Measurements from ENCODE around the gene PCDHB11.
"Not testable (repeated sequence)": the region's sequence is repeated elsewhere in the genome, so short reads cannot be mapped to it uniquely, and the experiment has no call there.

PCDHB11 gene

GRCh38 chr5:141199359-141200235 is at the start of gene PCDHB11:
TSS of gene PCDHB11 (plus strand) at chr5:141199627. CDS start at chr5:141199775, 148 bp downstream.
- DNase-seq (ENCODE audit: low read depth in 1 of 2, low spot score in 1 of 2), result no peak

- DNase-seq (ENCODE audit: low read depth in 1 of 2, low spot score in 1 of 2), result no peak
Observed at GRCh38 chr5:141149812-141150211, 49.6 kb upstream of the PCDHB11 start, which contains the start of gene PCDHB6. TSS of gene PCDHB6 (plus strand) at chr5:141150057. CDS start at chr5:141150258, 201 bp downstream.

- DNase-seq (ENCODE audit: low read depth in 1 of 2, low spot score in 1 of 2), result no peak
Observed at GRCh38 chr5:141150224-141150992, 49.0 kb upstream of the PCDHB11 start.

GRCh38 chr5:141150993-141151325 is 48.5 kb upstream of the PCDHB11 start:
- DNase-seq (ENCODE audit: low read depth in 1 of 2, low spot score in 1 of 2), result no peak

DNA sequence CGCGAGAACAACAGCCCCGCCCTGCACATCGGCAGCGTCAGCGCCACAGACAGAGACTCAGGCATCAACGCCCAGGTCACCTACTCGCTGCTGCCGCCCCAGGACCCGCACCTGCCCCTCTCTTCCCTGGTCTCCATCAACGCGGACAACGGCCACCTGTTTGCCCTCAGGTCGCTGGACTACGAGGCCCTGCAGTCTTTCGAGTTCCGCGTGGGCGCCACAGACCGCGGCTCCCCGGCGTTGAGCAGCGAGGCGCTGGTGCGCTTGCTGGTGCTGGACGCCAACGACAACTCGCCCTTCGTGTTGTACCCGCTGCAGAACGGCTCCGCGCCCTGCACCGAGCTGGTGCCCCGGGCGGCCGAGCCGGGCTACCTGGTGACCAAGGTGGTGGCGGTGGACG is 47.8 kb upstream of the PCDHB11 start:
- DNase-seq (ENCODE audit: low read depth in 1 of 2, low spot score in 1 of 2), result not testable (repeated sequence)

GRCh38 chr5:141152096-141152495 is 47.3 kb upstream of the PCDHB11 start:
- DNase-seq (ENCODE audit: low read depth in 1 of 2, low spot score in 1 of 2), result not testable (repeated sequence)

DNA sequence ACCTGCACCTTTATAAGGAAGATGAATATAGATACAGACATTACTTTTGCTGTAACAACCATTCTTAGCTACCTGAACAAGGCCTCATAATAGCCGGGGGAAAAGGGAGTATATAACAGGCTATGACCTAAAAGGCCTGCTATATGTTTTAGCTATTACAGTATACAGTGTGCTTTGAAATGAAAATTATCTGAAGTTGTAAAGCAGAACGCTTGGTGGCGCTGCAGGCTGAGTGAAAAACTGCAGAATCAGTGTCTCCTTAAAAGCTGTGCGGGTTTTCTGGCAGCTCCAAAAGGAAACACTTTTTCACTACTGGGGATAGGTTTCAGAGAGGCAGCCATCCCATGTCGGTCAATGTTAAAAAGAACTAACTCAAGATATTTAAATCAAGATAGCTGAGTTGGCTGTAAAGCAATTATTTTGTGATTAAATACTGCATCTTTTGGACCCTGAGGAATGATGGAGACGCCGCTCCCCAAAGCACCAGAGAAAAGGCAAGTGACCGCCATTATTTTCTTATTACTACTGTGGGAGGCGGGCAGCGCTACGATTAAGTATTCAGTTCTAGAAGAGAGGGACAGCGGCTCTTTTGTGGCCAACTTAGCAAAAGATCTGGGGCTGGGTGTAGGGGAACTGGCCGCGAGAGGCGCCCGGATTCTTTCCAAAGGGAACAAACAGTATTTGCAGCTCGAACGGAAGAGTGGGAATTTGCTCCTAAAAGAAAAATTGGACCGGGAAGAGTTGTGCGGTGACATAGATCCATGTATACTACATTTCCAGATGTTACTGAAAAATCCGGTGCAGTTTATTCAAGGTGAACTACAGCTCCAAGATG is 43.7 kb upstream of the PCDHB11 start:
- no peak for DNase-seq (ENCODE audit: low read depth in 1 of 2, low spot score in 1 of 2)

GRCh38 chr5:141157356-141157755 is 42.1 kb upstream of the PCDHB11 start:
- DNase-seq (ENCODE audit: low read depth in 1 of 2, low spot score in 1 of 2), result not testable (repeated sequence)

- DNase-seq (ENCODE audit: low read depth in 1 of 2, low spot score in 1 of 2), result not testable (repeated sequence)
Observed at GRCh38 chr5:141157901-141158300, 41.5 kb upstream of the PCDHB11 start.

DNA sequence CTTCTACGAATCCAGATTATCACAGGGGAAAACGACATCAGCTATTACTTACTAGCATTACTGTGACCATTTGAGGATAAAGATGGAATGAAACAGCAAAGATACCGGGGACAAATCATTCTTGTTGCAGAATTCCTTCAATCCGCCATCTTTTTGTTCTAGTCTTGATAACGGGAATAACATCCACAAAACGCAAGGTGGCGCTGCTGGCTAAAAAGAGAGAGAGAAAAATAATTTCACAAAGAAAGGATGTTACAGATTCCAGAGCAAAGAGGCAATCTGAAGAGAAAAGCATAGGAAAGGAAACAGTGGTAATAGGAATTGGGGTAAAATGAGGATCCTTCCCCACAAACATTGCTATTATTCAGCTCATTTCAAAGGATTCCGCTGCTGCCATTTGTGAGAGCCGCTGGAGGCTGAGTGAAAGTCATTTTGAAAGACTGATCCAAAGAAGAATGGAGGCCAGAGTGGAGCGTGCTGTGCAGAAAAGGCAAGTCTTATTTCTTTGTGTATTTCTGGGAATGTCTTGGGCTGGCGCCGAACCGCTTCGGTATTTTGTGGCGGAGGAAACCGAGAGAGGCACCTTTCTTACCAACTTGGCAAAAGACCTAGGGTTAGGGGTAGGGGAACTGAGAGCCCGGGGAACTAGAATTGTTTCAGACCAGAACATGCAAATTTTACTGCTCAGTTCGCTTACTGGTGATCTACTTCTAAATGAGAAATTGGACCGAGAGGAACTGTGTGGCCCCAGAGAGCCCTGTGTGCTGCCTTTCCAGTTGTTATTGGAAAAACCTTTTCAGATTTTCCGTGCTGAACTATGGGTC is 26.8 kb upstream of the PCDHB11 start, which contains the start of gene PCDHB7:
TSS of gene PCDHB7 (plus strand) at position 264 of the 824 bp plus-strand sequence. CDS start at position 456, 192 bp downstream.
- no peak for DNase-seq (ENCODE audit: low read depth in 1 of 2, low spot score in 1 of 2)

GRCh38 chr5:141174291-141175104 is 24.9 kb upstream of the PCDHB11 start:
- DNase-seq (ENCODE audit: low read depth in 1 of 2, low spot score in 1 of 2), result not testable (repeated sequence)

- DNase-seq (ENCODE audit: low read depth in 1 of 2, low spot score in 1 of 2), result no peak
Observed at GRCh38 chr5:141175933-141176332, 23.5 kb upstream of the PCDHB11 start.

DNA sequence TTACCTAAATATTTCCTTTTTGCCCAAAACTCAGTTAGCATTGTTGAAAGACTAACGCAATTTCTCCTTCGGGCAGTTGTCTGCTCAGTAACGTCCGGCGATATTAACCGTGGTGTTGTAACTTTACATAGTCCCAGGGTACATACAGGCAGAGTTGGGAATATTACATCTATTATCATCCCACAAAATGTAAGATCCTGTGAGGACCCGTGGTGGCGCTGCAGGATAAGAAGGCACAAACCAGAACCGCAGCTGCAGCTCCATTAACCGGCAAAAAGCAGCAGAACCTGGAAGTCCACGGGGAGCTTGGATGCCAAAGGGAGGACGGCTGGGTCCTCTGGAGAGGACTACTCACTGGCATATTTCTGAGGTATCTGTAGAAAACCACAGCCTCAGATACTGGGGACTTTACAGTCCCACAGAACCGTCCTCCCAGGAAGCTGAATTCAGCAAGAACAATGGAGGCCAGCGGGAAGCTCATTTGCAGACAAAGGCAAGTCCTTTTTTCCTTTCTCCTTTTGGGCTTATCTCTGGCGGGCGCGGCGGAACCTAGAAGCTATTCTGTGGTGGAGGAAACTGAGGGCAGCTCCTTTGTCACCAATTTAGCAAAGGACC is 21.7 kb upstream of the PCDHB11 start, which contains the start of gene PCDHB8:
TSS of gene PCDHB8 (plus strand) at position 214 of the 615 bp plus-strand sequence. CDS start at position 459, 245 bp downstream.
- DNase-seq (ENCODE audit: low read depth in 1 of 2, low spot score in 1 of 2), result not testable (repeated sequence)

- DNase-seq (ENCODE audit: low read depth in 1 of 2, low spot score in 1 of 2), result not testable (repeated sequence)
Observed at GRCh38 chr5:141179371-141179770, 20.1 kb upstream of the PCDHB11 start.

DNA sequence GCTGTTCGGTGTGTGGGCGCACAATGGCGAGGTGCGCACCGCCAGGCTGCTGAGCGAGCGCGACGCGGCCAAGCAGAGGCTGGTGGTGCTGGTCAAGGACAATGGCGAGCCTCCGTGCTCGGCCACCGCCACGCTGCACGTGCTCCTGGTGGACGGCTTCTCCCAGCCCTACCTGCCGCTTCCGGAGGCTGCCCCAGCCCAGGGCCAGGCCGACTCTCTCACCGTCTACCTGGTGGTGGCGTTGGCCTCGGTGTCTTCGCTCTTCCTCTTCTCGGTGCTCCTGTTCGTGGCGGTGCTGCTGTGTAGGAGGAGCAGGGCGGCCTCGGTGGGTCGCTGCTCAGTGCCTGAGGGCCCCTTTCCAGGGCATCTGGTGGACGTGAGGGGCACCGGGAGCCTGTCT is 19.6 kb upstream of the PCDHB11 start:
- not testable (repeated sequence) for DNase-seq (ENCODE audit: low read depth in 1 of 2, low spot score in 1 of 2)

GRCh38 chr5:141180313-141180712 is 19.1 kb upstream of the PCDHB11 start:
- DNase-seq (ENCODE audit: low read depth in 1 of 2, low spot score in 1 of 2), result no peak

- no peak for DNase-seq (ENCODE audit: low read depth in 1 of 2, low spot score in 1 of 2)
Observed at GRCh38 chr5:141182248-141182647, 17.2 kb upstream of the PCDHB11 start, which contains the start of gene PCDHB16. TSS of gene PCDHB16 (plus strand) at chr5:141182387. CDS start at chr5:141182560, 173 bp downstream.

DNA sequence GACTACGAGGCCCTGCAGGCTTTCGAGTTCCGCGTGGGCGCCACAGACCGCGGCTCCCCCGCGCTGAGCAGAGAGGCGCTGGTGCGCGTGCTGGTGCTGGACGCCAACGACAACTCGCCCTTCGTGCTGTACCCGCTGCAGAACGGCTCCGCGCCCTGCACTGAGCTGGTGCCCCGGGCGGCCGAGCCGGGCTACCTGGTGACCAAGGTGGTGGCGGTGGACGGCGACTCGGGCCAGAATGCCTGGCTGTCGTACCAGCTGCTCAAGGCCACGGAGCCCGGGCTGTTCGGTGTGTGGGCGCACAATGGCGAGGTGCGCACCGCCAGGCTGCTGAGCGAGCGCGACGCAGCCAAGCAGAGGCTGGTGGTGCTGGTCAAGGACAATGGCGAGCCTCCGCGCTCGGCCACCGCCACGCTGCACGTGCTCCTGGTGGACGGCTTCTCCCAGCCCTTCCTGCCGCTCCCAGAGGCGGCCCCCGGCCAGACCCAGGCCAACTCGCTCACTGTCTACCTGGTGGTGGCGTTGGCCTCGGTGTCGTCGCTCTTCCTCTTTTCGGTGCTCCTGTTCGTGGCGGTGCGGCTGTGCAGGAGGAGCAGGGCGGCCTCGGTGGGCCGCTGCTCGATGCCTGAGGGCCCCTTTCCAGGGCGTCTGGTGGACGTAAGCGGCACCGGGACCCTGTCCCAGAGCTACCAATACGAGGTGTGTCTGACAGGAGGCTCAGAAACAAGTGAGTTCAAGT is 15.1 kb upstream of the PCDHB11 start:
- not testable (repeated sequence) for DNase-seq (ENCODE audit: low read depth in 1 of 2, low spot score in 1 of 2)

Data from activated T-helper 1 cell treated with anti-CD3 and anti-CD28 coated beads, Interleukin-2, amount 50 U/mL, for 16 hours (primary cell).